ENCODE data around the gene CIAPIN1. TPM values are rescaled to one million over a fixed set of nuclear protein-coding genes. Genes with fewer than 3 reads are reported as not detected.

The CIAPIN1 gene
- polyA plus RNA-seq, 1 experiment, result 55.3 TPM

GRCh38 chr16:57391300-57391699 is 55.9 kb downstream of the CIAPIN1 start:
- no peaks in the 10 kb centered on the region for H3K36me3 ChIP-seq (ENCODE audit: control insufficient read depth, insufficient read depth, low read length)
- peaks cover 15% of the 10 kb centered on the region for H3K27me3 ChIP-seq (ENCODE audit: control insufficient read depth, insufficient read depth, low read length)
- no peak overlapping the region for H3K4me3 ChIP-seq (ENCODE audit: low read depth, low read length)
- CTCF ChIA-PET, result interaction anchor here (0.6 to 1.8 kb wide), 4 partner anchors 13 to 31 kb away, joined by 3 to 4 read pairs (median 4); partner anchors contain the start of gene CCL17
- no peak for DNase-seq (ENCODE audit: low read depth)
- POLR2A ChIA-PET, result no interaction called here
- TF ChIP-seq, protein P1, sequence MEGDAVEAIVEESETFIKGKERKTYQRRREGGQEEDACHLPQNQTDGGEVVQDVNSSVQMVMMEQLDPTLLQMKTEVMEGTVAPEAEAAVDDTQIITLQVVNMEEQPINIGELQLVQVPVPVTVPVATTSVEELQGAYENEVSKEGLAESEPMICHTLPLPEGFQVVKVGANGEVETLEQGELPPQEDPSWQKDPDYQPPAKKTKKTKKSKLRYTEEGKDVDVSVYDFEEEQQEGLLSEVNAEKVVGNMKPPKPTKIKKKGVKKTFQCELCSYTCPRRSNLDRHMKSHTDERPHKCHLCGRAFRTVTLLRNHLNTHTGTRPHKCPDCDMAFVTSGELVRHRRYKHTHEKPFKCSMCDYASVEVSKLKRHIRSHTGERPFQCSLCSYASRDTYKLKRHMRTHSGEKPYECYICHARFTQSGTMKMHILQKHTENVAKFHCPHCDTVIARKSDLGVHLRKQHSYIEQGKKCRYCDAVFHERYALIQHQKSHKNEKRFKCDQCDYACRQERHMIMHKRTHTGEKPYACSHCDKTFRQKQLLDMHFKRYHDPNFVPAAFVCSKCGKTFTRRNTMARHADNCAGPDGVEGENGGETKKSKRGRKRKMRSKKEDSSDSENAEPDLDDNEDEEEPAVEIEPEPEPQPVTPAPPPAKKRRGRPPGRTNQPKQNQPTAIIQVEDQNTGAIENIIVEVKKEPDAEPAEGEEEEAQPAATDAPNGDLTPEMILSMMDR (IDR thresholded peaks at IDR 0.05; ENCODE audit: insufficient read depth, low read depth, low read length), result no peak

- ChIA-PET CTCF (interaction anchor here (0.9 to 1.8 kb wide), 3 partner anchors 22 to 26 kb away, joined by 3 to 5 read pairs (median 4); no protein-coding TSS in a partner anchor), POLR2A (no interaction called here)
- H3K4me3 ChIP-seq (ENCODE audit: low read depth, low read length), result no peak overlapping the region
These were observed 56.4 kb downstream of the CIAPIN1 start for GRCh38 chr16:57390636-57391295.

GRCh38 chr16:57389087-57389468 is 58.1 kb downstream of the CIAPIN1 start:
- no peak for DNase-seq (ENCODE audit: low read depth)
- Histone ChIP-seq H3K4me3 (ENCODE audit: low read depth, low read length) (no peak overlapping the region), H3K27me3 (ENCODE audit: control insufficient read depth, insufficient read depth, low read length) (peaks cover 25% of the 10 kb centered on the region), H3K36me3 (ENCODE audit: control insufficient read depth, insufficient read depth, low read length) (no peaks in the 10 kb centered on the region)
- CTCF ChIA-PET, result no interaction called here
- POLR2A ChIA-PET, result no interaction called here
- TF ChIP-seq, protein P1 (IDR thresholded peaks at IDR 0.05; ENCODE audit: insufficient read depth, low read depth, low read length), result no peak

More at GRCh38 chr16:57390636-57391295, 56.4 kb downstream of the CIAPIN1 start:
- H3K36me3 ChIP-seq (ENCODE audit: control insufficient read depth, insufficient read depth, low read length), result no peaks in the 10 kb centered on the region
- TF ChIP-seq, protein P1 (IDR thresholded peaks at IDR 0.05; ENCODE audit: insufficient read depth, low read depth, low read length), result no peak
- H3K27me3 ChIP-seq (ENCODE audit: control insufficient read depth, insufficient read depth, low read length), result peaks cover 19% of the 10 kb centered on the region
- no peak for DNase-seq (ENCODE audit: low read depth)

GRCh38 chr16:57388359-57389086 is 58.7 kb downstream of the CIAPIN1 start:
- no peak for DNase-seq (ENCODE audit: low read depth)
- H3K36me3 ChIP-seq (ENCODE audit: control insufficient read depth, insufficient read depth, low read length), result no peaks in the 10 kb centered on the region
- TF ChIP-seq, protein P1 (IDR thresholded peaks at IDR 0.05; ENCODE audit: insufficient read depth, low read depth, low read length), result no peak
- H3K4me3 ChIP-seq (ENCODE audit: low read depth, low read length), result no peak overlapping the region
- H3K27me3 ChIP-seq (ENCODE audit: control insufficient read depth, insufficient read depth, low read length), result peaks cover 27% of the 10 kb centered on the region
- POLR2A ChIA-PET, result no interaction called here
- CTCF ChIA-PET, result no interaction called here

DNA sequence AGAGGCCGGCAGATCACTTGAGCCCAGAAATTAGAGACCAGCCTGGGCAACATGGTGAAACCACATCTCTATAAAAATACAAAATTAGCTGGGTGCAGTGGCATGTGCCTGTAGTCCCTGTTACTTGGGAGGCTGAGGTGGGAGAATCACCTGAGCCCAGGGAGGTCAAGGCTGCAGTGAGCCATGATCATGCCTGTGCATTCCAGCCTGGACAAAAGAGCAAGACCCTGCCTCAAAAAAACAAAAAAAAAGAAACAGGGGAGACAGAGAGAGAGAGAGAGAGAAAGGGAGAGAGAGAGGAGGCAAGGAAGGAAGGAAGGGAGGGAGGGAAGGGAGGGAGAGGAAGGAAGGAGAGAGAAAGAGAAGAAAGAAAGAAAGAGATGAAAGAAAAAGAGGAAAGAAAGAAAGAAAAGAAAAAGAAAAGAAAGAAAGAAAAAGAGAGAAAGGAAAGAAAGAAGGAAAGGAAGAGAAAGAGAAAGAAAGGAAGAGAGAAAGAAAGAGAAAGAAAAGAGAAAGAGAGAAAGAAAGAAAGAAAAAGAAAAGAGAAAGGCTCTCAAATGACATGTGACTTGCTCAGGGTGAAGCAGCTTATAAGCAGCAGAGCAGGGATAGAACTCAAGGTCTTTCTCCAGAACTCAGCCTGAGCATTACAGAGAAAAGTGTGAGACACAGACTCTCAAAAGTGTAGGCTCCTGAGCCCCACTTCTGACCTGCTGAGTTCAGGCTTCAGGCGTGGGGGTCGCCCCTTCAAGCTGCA is 59.4 kb downstream of the CIAPIN1 start:
- ChIA-PET POLR2A (no interaction called here), CTCF (interaction anchor here (1.4 to 2.0 kb wide), 2 partner anchors 10 to 29 kb away, joined by 3 to 8 read pairs; no protein-coding TSS in a partner anchor)
- Histone ChIP-seq H3K36me3 (ENCODE audit: control insufficient read depth, insufficient read depth, low read length) (no peaks in the 10 kb centered on the region), H3K27me3 (ENCODE audit: control insufficient read depth, insufficient read depth, low read length) (peaks cover 27% of the 10 kb centered on the region), H3K4me3 (ENCODE audit: low read depth, low read length) (no peak overlapping the region)
- DNase-seq (ENCODE audit: low read depth), result no peak
- TF ChIP-seq, protein P1 (IDR thresholded peaks at IDR 0.05; ENCODE audit: insufficient read depth, low read depth, low read length), result no peak
